K562 (cell line): ENCODE results near the gene PRRG1.

Source experiments
- ARNT ChIP-seq, 2 experiments: fragments of 450-650 bp; IDR thresholded peaks; 2 replicates each; pipeline ENCODE4 v1.6.1; 2016; ENCODE audit warnings: mild to moderate bottlenecking in 1 of 2
- CEBPB ChIP-seq: fragments of 450-650 bp; IDR thresholded peaks from 2 replicates; pipeline ENCODE4 v1.6.1; 2016; ENCODE audit warnings: missing genetic modification characterization, missing compliant biosample characterization
- CTCF ChIP-seq, 3 experiments: IDR thresholded peaks in 2 of 3; conservative IDR thresholded peaks in 1 of 3; 2 replicates each; pipeline ENCODE4 v1.5.1; 2011 to 2012; ENCODE audit warnings: low read length in 3 of 3, mild to moderate bottlenecking in 3 of 3, control low read depth in 2 of 3, improper control_type of control experiment in 1 of 3, inconsistent platforms in 1 of 3, low read depth in 1 of 3, mixed read lengths in 1 of 3, moderate library complexity in 1 of 3; ENCODE audit not compliant: insufficient read depth in 2 of 3
- ELK3 ChIP-seq: fragments of 450-650 bp; formaldehyde crosslinking; IDR thresholded peaks from 2 replicates; pipeline ENCODE4 v1.4.0; 2020; ENCODE audit warnings: mild to moderate bottlenecking
- FOS ChIP-seq: IDR thresholded peaks from 3 replicates; pipeline ENCODE4 v1.6.1; 2011; ENCODE audit not compliant: insufficient read length; ENCODE audit errors: extremely low read depth
- NRF1 ChIP-seq, 2 experiments: fragments of 450-650 bp; IDR thresholded peaks in 1 of 2; conservative IDR thresholded peaks in 1 of 2; 2 replicates each; pipeline ENCODE4 v1.6.1; 2014; ENCODE audit warnings: mild to moderate bottlenecking in 2 of 2
- PHF20 ChIP-seq: fragments of 450-650 bp; IDR thresholded peaks from 2 replicates; pipeline ENCODE4 v1.6.1; 2018; ENCODE audit not compliant: partially characterized antibody
- TAF1 ChIP-seq: IDR thresholded peaks from 2 replicates; pipeline ENCODE4 v1.6.1; 2011; ENCODE audit warnings: mild to moderate bottlenecking, low read length, moderate library complexity; ENCODE audit not compliant: insufficient read depth, control insufficient read depth, severe bottlenecking; ENCODE audit errors: extremely low read depth
- TCF7L2 ChIP-seq: fragments of 150-350 bp; IDR thresholded peaks from 2 replicates; pipeline ENCODE4 v1.6.1; 2016; ENCODE audit warnings: low read depth, mild to moderate bottlenecking, low read length, moderate library complexity
- ZBTB9 ChIP-seq: fragments of 450-650 bp; formaldehyde crosslinking; IDR thresholded peaks from 2 replicates; pipeline ENCODE4 v1.4.0; 2020; ENCODE audit warnings: mild to moderate bottlenecking, moderate library complexity

- TF ChIP-seq ARNT (IDR thresholded peaks at IDR 0.05) (no peak), PHF20 (no peak), TAF1 (no peak), CTCF (IDR thresholded peaks at IDR 0.05 in 2 of 3, conservative IDR thresholded peaks at IDR 0.05 in 1 of 3; ENCODE audit: insufficient read depth in 2 of 3, low read depth in 1 of 3, low read length in 3 of 3) (no peak), FOS (no peak), NRF1 (conservative IDR thresholded peaks at IDR 0.05 in 1 of 2, IDR thresholded peaks at IDR 0.05 in 1 of 2) (no peak), TCF7L2 (no peak), CEBPB (tag) (no peak), ZBTB9 (CRISPR knock-in tag) (no peak), ELK3 (no peak)
Observed at GRCh38 chrX:37330642-37331041, 18.5 kb upstream of the PRRG1 start.
